AG08395 (cell line): ENCODE measurements around the gene STK38L.

ENCODE experiments used
- DNase-seq: peaks from one replicate; pipeline ENCODE4 v3.0.0; 2012; ENCODE audit warnings: mixed read lengths, low spot score

STK38L gene

DNA sequence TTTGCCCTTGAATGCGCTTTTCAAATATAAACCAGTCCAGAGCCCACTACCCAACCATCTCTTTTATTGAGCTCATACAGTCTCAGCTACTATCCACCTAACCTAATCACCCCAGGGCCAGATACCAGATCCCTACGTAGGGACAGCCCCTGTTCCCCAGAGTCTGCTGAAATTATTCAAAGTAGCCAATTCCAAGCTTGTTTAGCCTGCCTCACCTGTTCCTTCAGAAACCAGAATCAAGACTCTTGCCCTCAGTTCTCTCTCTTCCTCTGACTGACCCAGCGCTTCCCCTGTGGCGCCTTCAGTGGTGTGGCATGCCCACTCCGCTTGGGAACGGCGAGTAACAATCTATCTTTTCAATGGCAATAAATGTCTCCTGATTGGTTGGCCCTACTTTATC is 107.4 kb downstream of the STK38L start:
- DNase-seq, result no peak

DNA sequence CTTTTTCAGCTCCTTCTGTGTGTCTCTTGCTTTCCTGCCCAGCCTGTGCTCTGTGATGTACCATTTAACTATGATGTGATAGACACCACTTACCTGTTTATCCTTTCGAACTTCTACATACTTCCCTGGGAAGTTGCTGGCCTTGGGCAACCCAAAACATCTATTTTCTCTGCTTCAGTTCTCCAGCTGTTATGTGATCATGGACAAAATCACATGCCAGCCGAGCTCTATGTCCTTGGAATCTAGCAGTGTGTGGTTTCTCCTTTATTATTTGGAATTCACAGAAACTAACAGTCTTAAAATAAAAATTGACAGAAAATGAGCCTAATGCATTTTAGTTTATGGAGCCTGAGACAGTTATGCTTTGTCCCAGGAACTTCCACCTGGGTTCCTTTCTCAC is 111.4 kb downstream of the STK38L start:
- DNase-seq, result no peak

DNA sequence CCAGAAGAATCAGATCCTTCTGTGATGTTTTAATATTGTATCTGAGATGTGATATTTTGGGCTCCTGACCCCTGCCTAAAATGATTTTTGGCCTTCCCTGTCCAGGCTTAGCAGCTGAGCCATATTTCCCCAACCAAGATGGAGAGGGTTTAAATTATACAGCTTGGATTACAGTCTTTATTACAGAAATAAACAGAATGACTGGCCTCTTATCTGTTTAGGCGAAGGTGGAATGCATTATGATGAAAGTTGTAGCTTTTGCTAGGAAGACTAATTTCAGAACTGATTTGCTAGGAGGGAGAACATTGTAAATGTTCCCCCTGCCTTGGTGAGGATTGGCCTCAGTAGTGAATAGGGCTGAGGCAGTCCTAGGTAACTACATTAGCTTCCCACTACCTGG is 111.9 kb downstream of the STK38L start:
- DNase-seq, result no peak

DNA sequence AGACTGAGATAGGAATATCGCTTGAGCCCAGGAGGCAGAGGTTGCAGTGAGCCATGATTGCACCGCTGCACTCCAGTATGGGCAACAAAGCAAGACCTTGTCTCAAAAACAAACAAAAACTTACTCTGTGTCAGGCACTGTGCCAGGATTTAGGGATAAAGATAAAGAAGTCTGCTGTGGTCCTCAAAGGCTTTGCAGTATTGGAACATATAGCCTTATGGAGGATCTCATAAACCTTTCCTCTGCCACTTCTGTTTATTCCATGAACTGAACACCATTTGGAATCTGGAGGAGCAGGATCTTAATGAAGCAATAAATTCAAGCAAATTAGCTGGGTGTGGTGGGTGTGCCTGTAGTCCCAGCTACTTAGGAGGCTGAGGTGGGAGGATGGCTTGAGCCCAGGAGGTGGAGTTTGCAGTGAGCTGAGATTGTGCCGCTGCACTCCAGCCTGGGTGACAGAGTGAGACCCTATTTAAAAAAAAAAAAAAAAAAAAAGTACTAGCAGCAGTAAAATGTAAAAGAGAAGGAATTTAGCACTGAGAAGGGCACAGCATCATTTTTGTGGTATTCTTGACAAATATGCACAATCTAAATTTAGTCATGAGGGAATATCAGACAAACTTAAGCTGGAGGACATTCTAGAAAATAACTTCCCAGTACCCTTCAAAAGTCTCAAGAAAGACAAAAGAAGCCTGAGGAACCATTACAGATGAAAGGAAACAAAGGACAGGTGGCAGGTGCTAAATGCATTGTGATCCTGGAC is 115.7 kb downstream of the STK38L start:
- peak; percentile 8 for DNase-seq

GRCh38 chr12:27361372-27361771 is 117.3 kb downstream of the STK38L start:
- DNase-seq, result no peak

- DNase-seq, result no peak
These were observed 122.5 kb downstream of the STK38L start for GRCh38 chr12:27366621-27367020.

GRCh38 chr12:27367078-27367477 is 123.0 kb downstream of the STK38L start:
- DNase-seq, result no peak
